ENCODE data around the gene SPTBN5. TPM values are rescaled to one million over a fixed set of nuclear protein-coding genes. Genes with fewer than 3 reads are reported as not detected.

SPTBN5 gene
- 0.92 TPM for total RNA-seq

DNA sequence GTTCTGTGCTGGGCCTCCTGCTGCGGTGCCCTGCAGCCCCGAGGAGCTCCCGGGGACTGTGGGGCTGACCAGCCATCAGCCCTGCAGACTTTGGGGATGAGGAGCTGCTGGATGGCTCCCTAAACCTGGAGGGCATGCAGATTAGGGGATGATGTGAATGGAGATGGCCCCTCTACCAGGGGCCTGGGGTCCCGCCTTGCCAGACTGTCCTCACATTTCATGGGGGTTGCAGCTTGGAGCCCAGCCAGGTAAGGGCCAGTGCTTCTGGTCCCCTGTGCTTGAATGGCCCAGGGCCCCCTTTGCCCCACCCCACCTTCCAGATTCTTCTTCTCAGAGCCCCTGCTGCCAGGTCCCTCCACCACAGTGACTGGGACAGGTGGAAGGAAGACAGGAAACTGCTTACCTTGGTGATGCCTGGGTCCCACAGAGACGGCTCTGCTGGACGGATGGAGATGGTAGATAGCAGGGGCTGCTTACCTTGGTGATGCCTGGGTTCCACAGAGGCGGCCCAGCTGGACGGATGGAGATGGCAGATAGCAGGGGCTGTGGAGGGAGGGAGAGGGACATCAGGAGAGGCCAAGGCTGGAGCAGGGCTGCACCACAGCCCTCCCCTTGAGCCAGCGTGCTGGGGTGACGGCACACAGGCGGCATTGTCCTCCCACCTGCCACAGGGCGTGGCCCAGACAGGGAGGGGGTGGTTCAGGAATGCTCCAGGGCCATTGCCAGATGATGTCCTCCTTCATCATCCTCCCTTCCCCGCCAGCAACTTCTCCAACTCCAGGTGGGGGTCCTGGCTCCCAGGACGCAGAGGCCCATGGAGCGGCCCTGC lies at the start of gene SPTBN5:
SPTBN5 (minus strand) TSS at position 632 of the 829 bp plus-strand sequence; CDS start at position 76, 556 bp downstream.

DNA sequence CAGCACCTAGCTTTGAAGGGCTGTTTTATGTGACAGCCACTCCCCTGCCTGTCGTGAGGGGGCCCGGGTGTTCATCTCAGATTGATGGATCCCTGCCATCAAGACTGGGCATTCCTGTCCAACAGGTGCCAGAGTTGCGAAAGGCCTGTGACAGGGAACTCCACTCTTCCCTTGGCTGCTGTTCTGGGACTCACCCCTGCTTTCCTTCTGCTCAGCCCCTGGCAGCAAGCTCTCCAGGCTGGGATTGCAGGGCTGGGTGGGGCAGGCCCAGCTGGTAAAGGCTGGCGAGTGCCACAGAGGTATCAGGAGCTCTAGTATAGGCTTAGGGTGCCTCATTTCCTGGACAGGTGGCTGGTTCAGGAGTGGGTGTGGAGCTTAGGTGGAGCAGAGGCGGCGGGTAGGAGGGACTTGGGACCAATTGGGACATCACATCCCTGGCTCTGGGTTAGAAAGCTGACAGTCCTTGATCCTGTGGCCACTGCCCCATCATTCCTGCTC lies 55.4 kb downstream of the SPTBN5 start, which contains the start of gene PLA2G4B:
PLA2G4B (plus strand) TSS at position 448 of the 498 bp plus-strand sequence. CDS start 67 bp downstream, outside the sequence.

DNA sequence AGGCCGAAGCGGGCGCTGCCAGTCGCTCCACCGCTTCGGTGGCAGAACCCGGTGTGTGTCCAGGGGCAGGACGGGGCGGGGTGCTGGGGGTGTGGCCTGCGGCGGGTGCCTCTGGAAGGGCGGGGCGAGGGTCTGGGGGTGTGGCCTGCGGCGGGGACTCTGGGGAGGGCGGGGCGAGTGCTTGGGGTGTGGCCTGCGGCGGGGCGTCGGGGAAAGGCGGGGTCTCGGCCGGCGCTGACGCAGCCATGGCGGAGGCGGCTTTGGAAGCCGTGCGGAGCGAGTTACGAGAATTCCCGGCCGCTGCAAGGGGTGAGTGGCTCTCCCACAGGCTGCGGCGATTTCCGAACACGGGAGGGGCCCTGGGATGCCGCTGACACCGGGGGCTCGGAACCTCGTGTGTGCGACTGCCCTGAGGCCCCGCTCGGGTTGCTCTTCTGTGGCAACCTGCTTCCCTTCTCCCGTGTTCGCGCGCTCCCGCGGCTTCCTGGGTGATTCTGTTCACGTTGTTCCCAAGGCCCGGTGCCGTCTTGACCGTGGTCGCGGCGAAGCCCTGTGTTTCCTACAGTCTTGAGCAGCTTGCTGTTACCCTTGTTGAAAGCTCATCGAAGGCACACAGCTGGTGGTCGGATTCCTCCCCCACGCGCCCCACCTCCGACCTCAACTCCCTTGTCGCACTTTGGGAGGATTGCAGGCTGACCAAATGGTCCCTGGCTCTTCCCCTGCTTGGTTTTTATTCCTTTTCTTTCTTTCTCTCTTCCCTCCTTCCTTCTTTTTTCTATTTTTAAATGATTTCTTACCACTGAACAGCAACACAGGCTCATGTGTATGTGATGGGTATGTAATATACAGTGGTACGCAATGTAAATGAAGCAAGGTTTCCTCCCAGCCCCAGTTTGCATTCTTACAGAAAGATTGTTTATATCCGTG lies 65.7 kb downstream of the SPTBN5 start, which contains the start of gene JMJD7:
JMJD7 (plus strand) TSS at position 213 of the 927 bp plus-strand sequence; CDS start at position 246, 33 bp downstream.

Small RNAs within 50 kb of the gene (small RNA-seq; reads per million reads assigned to genes)
- gene JMJD7-PLA2G4B (not detected), gene MIR4310 (not detected), gene RNA5SP393 (not detected)

Other genes starting within 250 kb of the SPTBN5 start
- gene MGA, start 233.6 kb downstream of the SPTBN5 start, total RNA-seq: 74.5 TPM
- 36.9 TPM for gene MAPKBP1, start 119.6 kb downstream of the SPTBN5 start, total RNA-seq
- gene JMJD7, start 66.0 kb downstream of the SPTBN5 start, total RNA-seq: not detected
- gene PLA2G4B, start 55.2 kb downstream of the SPTBN5 start, total RNA-seq: 5.1 TPM
- gene EHD4, start 78.5 kb upstream of the SPTBN5 start, total RNA-seq: 6.2 TPM
- not detected for gene PLA2G4E, start 127.0 kb upstream of the SPTBN5 start, total RNA-seq
- under 0.01 TPM for gene PLA2G4D, start 200.5 kb upstream of the SPTBN5 start, total RNA-seq